K562 (cell line): Measurements from ENCODE around the gene NAV2. TPM values are rescaled to one million over a fixed set of nuclear protein-coding genes. Genes with fewer than 3 reads are reported as not detected.

Experiments used
- ATAC-seq: fragments of 200-7000 bp; cut with Tn5 transposase; 3 replicates; pipeline ENCODE4 v1.9.1; 2020; ENCODE audit warnings: moderate library complexity
- BruUV-seq: library from RNA; stranded (reverse); fragments of 400-500 nt; replicated peaks from 2 replicates; lab custom pipeline; 2021; lab: Mats Ljungman, UMichigan
- CTCF ChIA-PET: fragments of 300-600 bp; formaldehyde crosslinking; extraction: SDS; loops from one replicate; lab custom pipeline; 2021; ENCODE audit warnings: low intra/inter-chr PET ratio; lab: Yijun Ruan, JAX
- POLR2A ChIA-PET: fragments of 300-600, 350-650 bp; sonication (Branson Sonifier 250); formaldehyde crosslinking; extraction: SDS; loops from one replicate; lab custom pipeline; 2021; ENCODE audit warnings: antibody characterized with exemption, inconsistent platforms; lab: Yijun Ruan, JAX
- DNase-seq, 4 experiments: peaks; one replicate each; pipeline versions ENCODE4 v3.0.0 to v3.0.0-alpha.2; 2011 to 2018; ENCODE audit warnings: low spot score in 3 of 4, mixed read lengths in 3 of 4; ENCODE audit errors: extremely low read depth in 1 of 4
- FAIRE-seq: peaks from 2 replicates; lab custom pipeline; 2011; peaks lifted over from hg19 to GRCh38; lab: Jason Lieb, UNC
- H2AFZ ChIP-seq: 2 replicates; pipeline ENCODE4 v1.6.0; 2011; ENCODE audit warnings: low read depth, low read length, control low read depth, inconsistent platforms
- H3K27ac ChIP-seq: fragments of 200-600 bp; 3 replicates; pipeline ENCODE4 v1.8.0; 2011; ENCODE audit warnings: low read depth, mild to moderate bottlenecking, control low read depth, inconsistent platforms, low read length, moderate library complexity, mixed read lengths; ENCODE audit errors: extremely low read depth
- H3K27me3 ChIP-seq, 2 experiments: fragments of 300-600 bp in 1 of 2; 2 replicates in 1 of 2; 3 replicates in 1 of 2; pipeline versions ENCODE4 v1.6.0 to v1.8.0; 2011; ENCODE audit warnings: inconsistent platforms in 2 of 2, low read length in 2 of 2, mild to moderate bottlenecking in 1 of 2, mixed read lengths in 1 of 2, moderate library complexity in 1 of 2; ENCODE audit not compliant: control insufficient read depth in 2 of 2, insufficient read depth in 2 of 2
- H3K36me3 ChIP-seq: fragments of 300-600 bp; 3 replicates; pipeline ENCODE4 v1.8.0; 2011; ENCODE audit warnings: mild to moderate bottlenecking, low read length, inconsistent platforms; ENCODE audit not compliant: control insufficient read depth, insufficient read depth
- H3K4me1 ChIP-seq, 2 experiments: fragments of 200-600 bp in 1 of 2; replicated peaks in 1 of 2; 2 replicates in 1 of 2; 3 replicates in 1 of 2; pipeline versions ENCODE4 v1.5.1 to v1.8.0; 2011; ENCODE audit warnings: inconsistent platforms in 2 of 2, low read length in 2 of 2, mild to moderate bottlenecking in 1 of 2, mixed read lengths in 1 of 2, moderate library complexity in 1 of 2; ENCODE audit not compliant: control insufficient read depth in 2 of 2, insufficient read depth in 2 of 2
- H3K4me2 ChIP-seq: 2 replicates; pipeline ENCODE4 v1.6.1; 2011; ENCODE audit warnings: low read length, control low read depth, inconsistent platforms, mixed read lengths; ENCODE audit not compliant: insufficient read depth
- H3K4me3 ChIP-seq: fragments of 200-600 bp; sonication (generic), shearing (Covaris generic); 2 replicates; pipeline ENCODE4 v1.5.1; 2016; ENCODE audit warnings: control low read depth, inconsistent platforms
- H3K79me2 ChIP-seq: fragments of 200-600 bp; 3 replicates; pipeline ENCODE4 v1.8.0; 2011; ENCODE audit warnings: low read length, inconsistent platforms; ENCODE audit not compliant: control insufficient read depth, insufficient read depth
- H3K9ac ChIP-seq, 2 experiments: 2 replicates each; pipeline versions ENCODE4 v1.6.0 to v1.6.1; 2011; ENCODE audit warnings: low read depth in 2 of 2, low read length in 2 of 2, control low read depth in 1 of 2, inconsistent platforms in 1 of 2, mild to moderate bottlenecking in 1 of 2, mixed read lengths in 1 of 2; ENCODE audit not compliant: insufficient read depth in 1 of 2
- H3K9me1 ChIP-seq: one replicate; pipeline ENCODE4 v1.6.0; 2011; ENCODE audit warnings: inconsistent platforms, mild to moderate bottlenecking, low read length, moderate library complexity; ENCODE audit not compliant: control insufficient read depth, insufficient read depth
- H3K9me3 ChIP-seq: replicated peaks from 2 replicates; pipeline ENCODE4 v1.5.1; 2011; ENCODE audit warnings: low read depth, low read length, inconsistent platforms; ENCODE audit not compliant: control insufficient read depth, insufficient read depth
- H4K20me1 ChIP-seq: replicated peaks from 2 replicates; pipeline ENCODE4 v1.6.1; 2011; ENCODE audit warnings: low read length, inconsistent platforms, mixed read lengths; ENCODE audit not compliant: control insufficient read depth, insufficient read depth
- FOXJ3 ChIP-seq: sonication (generic); formaldehyde crosslinking; IDR thresholded peaks from 2 replicates; pipeline ENCODE4 v1.4.0; 2020; ENCODE audit warnings: mild to moderate bottlenecking, missing genetic modification reagents
- GABPB2 ChIP-seq: fragments of 250-450 bp; sonication (Bioruptor Pico); conservative IDR thresholded peaks from 2 replicates; pipeline ENCODE4 v1.5.1; 2021; ENCODE audit warnings: mild to moderate bottlenecking
- HEY1 ChIP-seq: fragments of 250-450 bp; sonication (Bioruptor Pico); IDR thresholded peaks from 2 replicates; pipeline ENCODE4 v1.5.0; 2020; ENCODE audit warnings: mild to moderate bottlenecking, moderate library complexity, borderline replicate concordance
- HNRNPUL1 ChIP-seq: fragments of 200-400 bp; formaldehyde crosslinking; IDR thresholded peaks from 2 replicates; pipeline ENCODE4 v1.6.1; 2017; ENCODE audit warnings: low read length
- MTA2 ChIP-seq: fragments of 450-650 bp; IDR thresholded peaks from 2 replicates; pipeline ENCODE4 v1.6.1; 2016; ENCODE audit warnings: low read depth
- NCOA6 ChIP-seq: fragments of 450-650 bp; IDR thresholded peaks from 2 replicates; pipeline ENCODE4 v1.6.1; 2017; ENCODE audit warnings: mild to moderate bottlenecking
- NONO ChIP-seq, 2 experiments: fragments of 200-400 bp in 1 of 2; fragments of 450-650 bp in 1 of 2; formaldehyde crosslinking in 1 of 2; IDR thresholded peaks; 2 replicates each; pipeline ENCODE4 v1.6.1; 2017; ENCODE audit warnings: low read depth in 2 of 2, mild to moderate bottlenecking in 2 of 2, moderate library complexity in 2 of 2, low read length in 1 of 2
- PBX2 ChIP-seq, 2 experiments: IDR thresholded peaks in 1 of 2; conservative IDR thresholded peaks in 1 of 2; 2 replicates each; pipeline ENCODE4 v1.6.1; 2016; ENCODE audit warnings: low read depth in 2 of 2, mild to moderate bottlenecking in 1 of 2, missing compliant biosample characterization in 1 of 2, missing genetic modification characterization in 1 of 2, moderate library complexity in 1 of 2
- PRMT5 ChIP-seq: sonication (generic); formaldehyde crosslinking; IDR thresholded peaks from 2 replicates; pipeline ENCODE4 v1.5.0; 2020; ENCODE audit warnings: missing genetic modification reagents
- SMAD1 ChIP-seq: fragments of 150-350 bp; IDR thresholded peaks from 2 replicates; pipeline ENCODE4 v1.6.1; 2014; ENCODE audit warnings: low read length, low read depth; ENCODE audit not compliant: partially characterized antibody
- SMARCA4 ChIP-seq: fragments of 450-650 bp; IDR thresholded peaks from 2 replicates; pipeline ENCODE4 v1.6.1; 2016
- SP2 ChIP-seq: IDR thresholded peaks from 2 replicates; pipeline ENCODE4 v1.6.1; 2011; ENCODE audit warnings: mild to moderate bottlenecking, low read depth, low read length, moderate library complexity; ENCODE audit not compliant: poor library complexity, severe bottlenecking; ENCODE audit errors: extremely low read depth
- STAT5B ChIP-seq: fragments of 250-450 bp; sonication (Bioruptor Pico); IDR thresholded peaks from 2 replicates; pipeline ENCODE4 v1.8.0; 2021; ENCODE audit warnings: mild to moderate bottlenecking, inconsistent platforms
- TCF3 ChIP-seq: sonication (generic); formaldehyde crosslinking; IDR thresholded peaks from 2 replicates; pipeline ENCODE4 v1.4.0; 2020; ENCODE audit warnings: mild to moderate bottlenecking, missing genetic modification reagents
- ZFPM2 ChIP-seq: fragments of 250-450 bp; sonication (Bioruptor Pico); IDR thresholded peaks from 2 replicates; pipeline ENCODE4 v1.5.1; 2022; ENCODE audit warnings: mild to moderate bottlenecking
- ZNF140 ChIP-seq: fragments of 250-450 bp; sonication (Bioruptor Pico); IDR thresholded peaks from 2 replicates; pipeline ENCODE4 v1.8.0; 2021; ENCODE audit warnings: moderate library complexity, mild to moderate bottlenecking, inconsistent platforms
- ZNF212 ChIP-seq: fragments of 450-650 bp; formaldehyde crosslinking; IDR thresholded peaks from 2 replicates; pipeline ENCODE4 v1.4.0; 2020; ENCODE audit warnings: mild to moderate bottlenecking
- ZNF408 ChIP-seq: fragments of 250-450 bp; sonication (Bioruptor Pico); IDR thresholded peaks from 2 replicates; pipeline ENCODE4 v1.4.0; 2020; ENCODE audit warnings: low read depth, mild to moderate bottlenecking, moderate library complexity
- ZNF445 ChIP-seq: fragments of 250-450 bp; sonication (Bioruptor Pico); IDR thresholded peaks from 2 replicates; pipeline ENCODE4 v1.4.0; 2020; ENCODE audit warnings: low read depth, mild to moderate bottlenecking, moderate library complexity
- in situ Hi-C: fragments of 300-500 bp; cut with MboI; formaldehyde crosslinking; loops from 4 replicates; pipeline ENCODE4 v1.15.0; 2018; ENCODE audit warnings: inconsistent platforms, mixed read lengths
- intact Hi-C: fragments of 100-400 bp; cut with micrococcal nuclease; formaldehyde crosslinking; loops from 2 replicates; pipeline ENCODE4 v1.14.2; 2022
- polyA plus RNA-seq, 8 experiments: library from polyadenylated mRNA; depleted of rRNA in 4 of 8; stranded (reverse) in 5 of 8; unstranded in 3 of 8; fragments of >200 nt; fragmentation: Nextera tagmentation in 2 of 8; fragmentation: Illumina TruSeq in 1 of 8; extraction: Ambion mirVana in 2 of 8; extraction: Trizol in 1 of 8; gene quantifications; 2 replicates each; pipeline versions ENCODE4 v1.2.1 to v1.2.3, GENCODE V29; 2011 to 2014; ENCODE audit warnings: inconsistent platforms in 1 of 8, missing spikeins in 1 of 8
- total RNA-seq, 7 experiments: library from RNA; depleted of rRNA in 6 of 7; stranded (reverse); fragments of >200 nt in 6 of 7; fragmentation: Illumina TruSeq in 2 of 7; extraction: Trizol in 2 of 7; gene quantifications; 2 replicates each; pipeline versions ENCODE4 v1.2.1 to v1.2.3, GENCODE V29; 2011 to 2021; ENCODE audit warnings: low replicate concordance in 1 of 7

The NAV2 gene
- total and polyA plus RNA-seq, 9 of the 15 experiments (the other 6 are each of a cell fraction or from before 2014, with no cell fraction given) = 0.03 to 0.35 (median 0.05) TPM

GRCh38 chr11:19992162-19992561, 279.5 kb downstream of the NAV2 start:
- Histone ChIP-seq H4K20me1 (no peaks in the 10 kb centered on the region), H3K4me2 (no peak overlapping the region), H3K9ac (no peak overlapping the region), H3K27ac (no peak overlapping the region), H3K27me3 (no peaks in the 10 kb centered on the region), H3K4me1 (peaks cover 8 to 25% of the 10 kb centered on the region in 2 experiments), H3K9me1 (no peaks in the 10 kb centered on the region), H3K4me3 (no peak overlapping the region), H3K9me3 (peaks cover 4% of the 10 kb centered on the region; the same call in 1 of the 2 replicates), H3K36me3 (no peaks in the 10 kb centered on the region), H3K79me2 (no peaks in the 10 kb centered on the region), H2AFZ (no peak overlapping the region)
- intact Hi-C loops = no loop called here
- no TSS peak for BruUV-seq
- CTCF ChIA-PET = no interaction called here
- POLR2A ChIA-PET = no interaction called here
- DNase-seq = no peak
- ATAC-seq = no peak
- FAIRE-seq = no peak
- in situ Hi-C loops = no loop called here
- no peak for TF ChIP-seq MTA2
- no peak for TF ChIP-seq STAT5B (CRISPR knock-in tag)
- TF ChIP-seq TCF3 = no peak
- TF ChIP-seq PRMT5 (CRISPR knock-in tag) = no peak
- TF ChIP-seq SMARCA4 = no peak
- no peak for TF ChIP-seq NCOA6
- TF ChIP-seq ZNF140 (CRISPR knock-in tag) = no peak
- TF ChIP-seq FOXJ3 (CRISPR knock-in tag) = no peak
- no peak for TF ChIP-seq HEY1
- no peak for TF ChIP-seq ZNF212 (CRISPR knock-in tag)
- no peak for TF ChIP-seq NONO (IDR thresholded peaks at IDR 0.05; ENCODE audit: low read depth in 2 of 2, low read length in 1 of 2)
- no peak for TF ChIP-seq HNRNPUL1
- TF ChIP-seq SP2 = no peak
- TF ChIP-seq SMAD1 = no peak
- no peak for TF ChIP-seq GABPB2 (CRISPR knock-in tag)
- TF ChIP-seq ZNF445 (CRISPR knock-in tag) = no peak
- TF ChIP-seq ZNF408 (CRISPR knock-in tag) = no peak
- TF ChIP-seq ZFPM2 (CRISPR knock-in tag) = no peak
- no peak for TF ChIP-seq PBX2 (CRISPR knock-in tag; IDR thresholded peaks at IDR 0.05; ENCODE audit: low read depth)
- TF ChIP-seq PBX2 (tag; conservative IDR thresholded peaks at IDR 0.05; ENCODE audit: low read depth) = no peak
